NT2/D1 (cell line): ENCODE measurements around the gene IL1F10.

Source experiments
- YY1 ChIP-seq: IDR thresholded peaks from 2 replicates; pipeline ENCODE4 v1.6.1; 2011; ENCODE audit not compliant: insufficient read length, insufficient read depth
- ZNF274 ChIP-seq: IDR thresholded peaks from 2 replicates; pipeline ENCODE4 v1.6.1; 2011; ENCODE audit warnings: mild to moderate bottlenecking, low read depth, low read length

DNA sequence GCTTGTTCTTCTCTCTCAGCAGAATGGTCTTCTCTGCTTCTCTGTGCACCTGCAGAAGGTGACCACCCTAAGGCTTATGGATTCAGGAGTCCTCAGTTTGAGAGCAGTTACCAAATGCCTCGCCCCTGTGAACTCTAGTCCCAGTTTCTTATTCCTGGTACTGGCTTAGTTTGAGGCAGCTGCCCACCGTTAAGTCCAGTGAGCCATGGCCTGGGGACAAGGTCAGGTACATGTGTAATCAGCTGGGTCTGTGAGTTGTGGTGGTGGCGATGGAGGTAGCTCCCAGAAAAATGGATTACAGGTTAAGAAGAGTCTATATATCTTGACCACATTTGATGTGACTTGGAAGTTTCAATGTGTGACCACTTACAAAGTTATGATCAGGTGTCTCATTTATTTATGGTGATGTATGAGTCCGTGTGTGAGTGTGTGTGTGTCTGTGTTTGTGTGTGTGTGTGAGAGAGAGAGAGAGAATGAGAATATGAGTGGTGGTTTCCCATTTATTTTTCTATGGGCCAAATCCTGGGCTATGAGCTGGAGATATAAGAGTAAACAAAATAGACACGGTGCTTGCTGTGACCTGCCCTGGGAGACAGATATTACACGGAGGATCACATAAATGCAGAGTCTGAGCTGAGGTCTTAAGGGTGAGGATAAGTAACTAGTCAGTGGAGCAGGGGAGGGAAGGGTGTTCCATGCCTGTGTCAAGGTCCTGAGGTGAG lies 46.6 kb downstream of the IL1F10 start:
- TF ChIP-seq ZNF274 (no peak), YY1 (no peak)
